BJ (cell line): ENCODE data around the gene COL27A1. TPM values are rescaled to one million over a fixed set of nuclear protein-coding genes. Genes with fewer than 3 reads are reported as not detected.

ENCODE experiments used
- CTCF ChIA-PET: fragments of 350-600 bp; formaldehyde crosslinking; extraction: SDS; loops from one replicate; lab custom pipeline; 2021; ENCODE audit warnings: antibody characterized with exemption, inconsistent platforms; lab: Yijun Ruan, JAX
- POLR2A ChIA-PET: fragments of 300-600 bp; sonication (Branson Sonifier 250); formaldehyde crosslinking; extraction: SDS; loops from one replicate; lab custom pipeline; 2021; ENCODE audit warnings: antibody characterized with exemption; lab: Charles Lee
- DNase-seq: peaks from one replicate; pipeline ENCODE4 v3.0.0-alpha.2; 2011; ENCODE audit warnings: low read depth
- H3K27me3 ChIP-seq: 2 replicates; pipeline ENCODE4 v1.6.0; 2011; ENCODE audit warnings: low read length; ENCODE audit not compliant: control insufficient read depth, insufficient read depth
- H3K36me3 ChIP-seq: 2 replicates; pipeline ENCODE4 v1.5.1; 2011; ENCODE audit warnings: low read length; ENCODE audit not compliant: control insufficient read depth, insufficient read depth
- H3K4me3 ChIP-seq: 2 replicates; pipeline ENCODE4 v1.5.1; 2011; ENCODE audit warnings: low read depth, mild to moderate bottlenecking, control low read depth, low read length
- CTCF ChIP-seq: IDR thresholded peaks from 2 replicates; pipeline ENCODE4 v1.5.1; 2011; ENCODE audit warnings: low read depth, mild to moderate bottlenecking, control low read depth, inconsistent platforms, low read length, moderate library complexity; ENCODE audit not compliant: insufficient read depth
- polyA plus RNA-seq: library from polyadenylated mRNA; depleted of rRNA; stranded (reverse); fragments of >200 nt; gene quantifications from 2 replicates; pipeline ENCODE4 v1.2.3, GENCODE V29; 2011

Gene COL27A1
- polyA plus RNA-seq, 1 experiment = 16.6 TPM

- peaks cover 32% of the 10 kb centered on the region for H3K36me3 ChIP-seq
- POLR2A ChIA-PET = no interaction called here
- CTCF ChIA-PET = interaction anchor here (0.9 to 1.7 kb wide), 3 partner anchors 11 to 55 kb away, joined by 3 to 5 read pairs (median 4); no protein-coding TSS in a partner anchor
- no peak overlapping the region for H3K4me3 ChIP-seq
- no peak for TF ChIP-seq CTCF
- DNase-seq = no peak
- no peaks in the 10 kb centered on the region for H3K27me3 ChIP-seq
Observed at GRCh38 chr9:114350636-114351401, 195.5 kb downstream of the COL27A1 start.

GRCh38 chr9:114351932-114352331 lies 196.6 kb downstream of the COL27A1 start:
- Histone ChIP-seq H3K4me3 (no peak overlapping the region), H3K27me3 (no peaks in the 10 kb centered on the region), H3K36me3 (peaks cover 34% of the 10 kb centered on the region)
- ChIA-PET POLR2A (no interaction called here), CTCF (interaction anchor here (1.0 kb wide), 1 partner anchor 18 kb away, joined by 3 read pairs; no protein-coding TSS in a partner anchor)
- TF ChIP-seq CTCF = no peak
- DNase-seq = no peak

- no peak for DNase-seq
- peaks cover 44% of the 10 kb centered on the region for H3K36me3 ChIP-seq
- ChIA-PET CTCF (no interaction called here), POLR2A (no interaction called here)
- H3K27me3 ChIP-seq = no peaks in the 10 kb centered on the region
- no peak overlapping the region for H3K4me3 ChIP-seq
- TF ChIP-seq CTCF = no peak
Observed at GRCh38 chr9:114355821-114356220, 200.5 kb downstream of the COL27A1 start.

GRCh38 chr9:114356792-114357191 lies 201.5 kb downstream of the COL27A1 start:
- no peaks in the 10 kb centered on the region for H3K27me3 ChIP-seq
- DNase-seq = no peak
- no peak for TF ChIP-seq CTCF
- POLR2A ChIA-PET = no interaction called here
- peaks cover 49% of the 10 kb centered on the region for H3K36me3 ChIP-seq
- H3K4me3 ChIP-seq = no peak overlapping the region
- CTCF ChIA-PET = no interaction called here

- ChIA-PET CTCF (no interaction called here), POLR2A (no interaction called here)
- no peak for TF ChIP-seq CTCF
- no peak overlapping the region for H3K4me3 ChIP-seq
- no peaks in the 10 kb centered on the region for H3K27me3 ChIP-seq
- DNase-seq = no peak
- H3K36me3 ChIP-seq = peaks cover 52% of the 10 kb centered on the region
Observed at GRCh38 chr9:114357360-114357759, 202.0 kb downstream of the COL27A1 start.
